Liver (tissue), 3 donors: Measurements from ENCODE around the gene DOCK2.
"Not testable (repeated sequence)": the region's sequence is repeated elsewhere in the genome, so short reads cannot be mapped to it uniquely, and the experiment has no call there.

Experiments
- FOXA1 ChIP-seq: IDR thresholded peaks from 2 replicates; pipeline ENCODE4 v1.6.1; 2016; ENCODE audit warnings: antibody characterized with exemption
- MAX ChIP-seq: IDR thresholded peaks from 2 replicates; pipeline ENCODE4 v1.6.1; 2016; ENCODE audit warnings: antibody characterized with exemption
- RXRA ChIP-seq, 2 donors: IDR thresholded peaks; 2 replicates each; pipeline ENCODE4 v1.6.1; 2017 to 2018; ENCODE audit warnings: antibody characterized with exemption in 2 of 2, mild to moderate bottlenecking in 1 of 2
- TF ChIP-seq, protein P1 (sequence below): fragments of 150-350 bp; IDR thresholded peaks from 2 replicates; pipeline ENCODE4 v1.5.1; 2017; ENCODE audit warnings: improper control_type of control experiment, low read depth, low read length; ENCODE audit not compliant: missing input control
- TF ChIP-seq, protein P2 (sequence below): IDR thresholded peaks from 2 replicates; pipeline ENCODE4 v1.6.1; 2016; ENCODE audit warnings: antibody characterized with exemption
- donor health status: healthy.
- donor health status: healthy.

DNA sequence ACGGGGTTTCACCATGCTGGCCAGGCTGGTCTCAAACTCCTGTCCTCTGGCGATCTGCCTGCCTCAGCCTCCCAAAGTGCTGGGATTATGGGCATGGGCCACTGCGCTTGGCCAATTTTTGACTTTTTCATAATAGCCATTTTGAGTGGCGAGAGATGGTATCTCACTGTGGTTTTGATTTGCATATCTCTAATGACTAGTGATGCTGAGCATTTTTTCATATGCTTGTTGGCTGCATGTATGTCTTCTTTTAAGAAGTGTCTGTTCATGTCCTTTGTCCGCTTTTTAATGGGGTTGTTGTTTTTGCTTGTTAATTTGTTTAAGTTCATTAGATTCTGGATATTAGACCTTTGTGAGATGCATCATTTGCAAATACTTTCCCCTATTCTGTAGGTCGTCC is 129.9 kb downstream of the DOCK2 start:
- TF ChIP-seq, protein P1, sequence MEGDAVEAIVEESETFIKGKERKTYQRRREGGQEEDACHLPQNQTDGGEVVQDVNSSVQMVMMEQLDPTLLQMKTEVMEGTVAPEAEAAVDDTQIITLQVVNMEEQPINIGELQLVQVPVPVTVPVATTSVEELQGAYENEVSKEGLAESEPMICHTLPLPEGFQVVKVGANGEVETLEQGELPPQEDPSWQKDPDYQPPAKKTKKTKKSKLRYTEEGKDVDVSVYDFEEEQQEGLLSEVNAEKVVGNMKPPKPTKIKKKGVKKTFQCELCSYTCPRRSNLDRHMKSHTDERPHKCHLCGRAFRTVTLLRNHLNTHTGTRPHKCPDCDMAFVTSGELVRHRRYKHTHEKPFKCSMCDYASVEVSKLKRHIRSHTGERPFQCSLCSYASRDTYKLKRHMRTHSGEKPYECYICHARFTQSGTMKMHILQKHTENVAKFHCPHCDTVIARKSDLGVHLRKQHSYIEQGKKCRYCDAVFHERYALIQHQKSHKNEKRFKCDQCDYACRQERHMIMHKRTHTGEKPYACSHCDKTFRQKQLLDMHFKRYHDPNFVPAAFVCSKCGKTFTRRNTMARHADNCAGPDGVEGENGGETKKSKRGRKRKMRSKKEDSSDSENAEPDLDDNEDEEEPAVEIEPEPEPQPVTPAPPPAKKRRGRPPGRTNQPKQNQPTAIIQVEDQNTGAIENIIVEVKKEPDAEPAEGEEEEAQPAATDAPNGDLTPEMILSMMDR: not testable (repeated sequence)
- TF ChIP-seq, protein P2, sequence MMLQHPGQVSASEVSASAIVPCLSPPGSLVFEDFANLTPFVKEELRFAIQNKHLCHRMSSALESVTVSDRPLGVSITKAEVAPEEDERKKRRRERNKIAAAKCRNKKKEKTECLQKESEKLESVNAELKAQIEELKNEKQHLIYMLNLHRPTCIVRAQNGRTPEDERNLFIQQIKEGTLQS: not testable (repeated sequence)
- not testable (repeated sequence) for TF ChIP-seq FOXA1; MAX; RXRA (IDR thresholded peaks at IDR 0.05)
